VCaP (cell line): Measurements from ENCODE around the gene TFCP2L1.

Source experiments
- H3K27ac ChIP-seq: fragments of 450-650 bp; 2 replicates; pipeline ENCODE4 v1.5.1; 2017
- TF ChIP-seq, protein P1 (sequence below): fragments of 450-650 bp; conservative IDR thresholded peaks from 2 replicates; pipeline ENCODE4 v1.5.1; 2017; ENCODE audit warnings: mild to moderate bottlenecking, moderate library complexity

Gene TFCP2L1

DNA sequence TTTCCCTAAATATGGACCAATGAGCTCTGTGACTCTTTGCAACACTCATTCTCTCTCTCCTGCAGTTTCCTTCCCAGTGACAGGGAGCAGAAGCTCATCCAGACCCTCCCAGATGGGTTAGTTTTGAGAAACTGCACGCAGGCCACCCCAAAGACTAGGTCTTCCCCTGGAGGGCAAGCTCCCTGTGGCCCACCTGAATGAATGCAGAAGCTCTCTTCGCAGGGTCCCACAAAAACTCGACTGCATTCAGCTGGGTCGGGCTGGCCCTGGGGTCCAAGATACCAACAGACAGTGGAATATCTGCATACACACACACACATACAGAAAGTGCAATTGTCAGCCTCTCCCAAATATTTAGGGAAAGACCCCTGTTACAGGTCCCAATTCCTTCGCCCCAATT, 37.0 kb downstream of the TFCP2L1 start:
- no peak overlapping the region for H3K27ac ChIP-seq
- TF ChIP-seq, protein P1, sequence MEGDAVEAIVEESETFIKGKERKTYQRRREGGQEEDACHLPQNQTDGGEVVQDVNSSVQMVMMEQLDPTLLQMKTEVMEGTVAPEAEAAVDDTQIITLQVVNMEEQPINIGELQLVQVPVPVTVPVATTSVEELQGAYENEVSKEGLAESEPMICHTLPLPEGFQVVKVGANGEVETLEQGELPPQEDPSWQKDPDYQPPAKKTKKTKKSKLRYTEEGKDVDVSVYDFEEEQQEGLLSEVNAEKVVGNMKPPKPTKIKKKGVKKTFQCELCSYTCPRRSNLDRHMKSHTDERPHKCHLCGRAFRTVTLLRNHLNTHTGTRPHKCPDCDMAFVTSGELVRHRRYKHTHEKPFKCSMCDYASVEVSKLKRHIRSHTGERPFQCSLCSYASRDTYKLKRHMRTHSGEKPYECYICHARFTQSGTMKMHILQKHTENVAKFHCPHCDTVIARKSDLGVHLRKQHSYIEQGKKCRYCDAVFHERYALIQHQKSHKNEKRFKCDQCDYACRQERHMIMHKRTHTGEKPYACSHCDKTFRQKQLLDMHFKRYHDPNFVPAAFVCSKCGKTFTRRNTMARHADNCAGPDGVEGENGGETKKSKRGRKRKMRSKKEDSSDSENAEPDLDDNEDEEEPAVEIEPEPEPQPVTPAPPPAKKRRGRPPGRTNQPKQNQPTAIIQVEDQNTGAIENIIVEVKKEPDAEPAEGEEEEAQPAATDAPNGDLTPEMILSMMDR: no peak

DNA sequence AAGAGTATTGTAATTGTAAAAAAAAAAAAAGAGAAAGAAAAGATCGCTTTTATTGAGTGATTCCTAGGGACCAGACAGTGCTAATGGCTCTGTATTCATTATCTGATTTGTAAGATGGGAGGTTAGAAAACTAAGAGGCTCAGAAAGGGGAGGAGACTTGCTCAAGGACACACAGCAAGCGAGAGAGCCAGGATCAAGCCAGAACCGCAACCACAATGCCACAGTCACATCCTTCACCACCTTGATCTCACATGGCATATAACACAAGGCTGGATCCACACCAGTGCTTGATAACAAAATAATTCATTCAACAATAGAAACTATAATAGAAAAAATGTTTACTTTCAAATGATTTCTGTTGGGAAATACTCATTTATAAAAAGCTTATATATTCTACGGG, 37.5 kb downstream of the TFCP2L1 start:
- H3K27ac ChIP-seq: no peak overlapping the region
- TF ChIP-seq, protein P1: no peak

DNA sequence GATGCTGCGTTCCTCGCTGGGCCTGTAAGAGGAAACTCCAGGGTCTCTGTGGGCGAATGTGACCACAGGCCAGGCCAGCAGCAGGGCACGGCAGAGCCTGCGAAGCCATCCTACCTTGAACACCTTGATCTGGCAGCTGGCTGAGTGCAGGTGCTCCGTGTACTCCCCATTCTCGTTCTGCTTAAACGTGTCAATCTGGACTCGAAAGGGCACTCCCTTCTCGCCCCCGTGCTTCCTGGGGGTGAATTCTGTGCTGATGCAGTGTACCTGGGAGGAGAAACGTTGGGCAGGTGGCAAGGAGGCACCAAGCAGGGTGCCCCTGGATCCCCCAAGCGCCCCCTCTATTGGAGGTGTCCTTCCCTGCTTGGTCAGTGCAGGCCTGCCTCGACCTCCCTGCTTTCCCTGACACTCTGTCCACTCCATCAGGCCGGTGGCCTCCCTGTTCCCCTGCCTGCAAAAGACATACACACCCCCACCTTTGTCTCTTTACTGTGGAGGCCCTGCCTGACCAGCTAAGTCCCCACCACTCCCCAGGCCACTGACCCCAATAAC, 38.2 kb downstream of the TFCP2L1 start:
- TF ChIP-seq, protein P1: no peak

DNA sequence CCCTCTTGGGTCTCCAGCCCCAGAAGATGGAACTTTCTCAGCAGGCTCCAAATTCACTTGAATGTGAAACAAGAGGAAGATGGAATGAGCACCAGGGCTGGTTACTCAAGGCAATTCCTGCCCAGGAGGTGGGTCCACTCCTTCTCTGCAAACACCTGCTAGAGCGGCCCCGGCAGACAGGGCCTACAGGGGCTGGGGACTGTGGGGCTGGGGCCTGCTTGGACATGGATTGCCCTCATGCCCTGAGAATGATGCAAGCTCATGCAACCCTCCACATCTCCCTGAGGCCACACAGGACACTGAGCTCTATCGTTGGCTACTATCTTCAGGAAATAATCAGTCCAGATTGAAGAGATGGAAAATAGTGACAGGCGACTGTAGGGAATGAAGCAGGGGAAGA, 39.1 kb downstream of the TFCP2L1 start:
- TF ChIP-seq, protein P1: no peak

More for the DNA sequence above, 38.2 kb downstream of the TFCP2L1 start:
- H3K27ac ChIP-seq: no peak overlapping the region

DNA sequence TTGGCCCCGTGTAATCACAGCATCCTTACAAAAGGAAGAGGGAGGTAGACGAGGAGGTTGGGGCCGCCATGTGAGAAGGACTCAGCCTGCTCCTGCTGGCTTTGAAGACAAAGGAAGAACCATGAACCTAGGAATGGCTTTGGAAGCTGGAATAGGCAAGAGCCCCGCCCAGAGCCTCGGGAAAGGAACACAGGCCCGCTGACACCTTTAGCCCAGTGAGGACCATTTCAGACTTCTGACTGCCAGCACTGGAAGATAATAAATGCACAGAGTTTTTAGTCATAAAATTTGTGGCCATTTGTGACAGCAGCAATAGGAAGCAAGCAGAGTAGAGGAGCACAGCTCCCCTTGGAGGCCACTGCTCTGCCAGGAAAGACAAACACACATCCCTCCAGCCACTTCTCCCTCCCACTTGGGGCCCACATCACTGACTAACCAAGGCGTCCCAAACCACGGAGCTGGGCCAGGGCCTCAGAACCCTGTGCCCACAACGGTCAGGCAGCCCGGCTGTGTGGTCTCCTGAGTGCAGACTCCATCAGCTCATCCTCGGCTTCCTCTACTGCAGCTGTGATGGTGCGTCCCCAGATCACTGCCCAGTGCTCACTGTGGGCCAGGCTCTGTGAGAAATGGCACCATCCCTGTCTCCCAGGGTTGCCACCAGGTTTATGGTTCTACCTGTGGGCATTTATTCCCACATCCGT, 39.7 kb downstream of the TFCP2L1 start:
- H3K27ac ChIP-seq: no peak overlapping the region
- TF ChIP-seq, protein P1: no peak

More for the DNA sequence above, 39.1 kb downstream of the TFCP2L1 start:
- no peak overlapping the region for H3K27ac ChIP-seq

DNA sequence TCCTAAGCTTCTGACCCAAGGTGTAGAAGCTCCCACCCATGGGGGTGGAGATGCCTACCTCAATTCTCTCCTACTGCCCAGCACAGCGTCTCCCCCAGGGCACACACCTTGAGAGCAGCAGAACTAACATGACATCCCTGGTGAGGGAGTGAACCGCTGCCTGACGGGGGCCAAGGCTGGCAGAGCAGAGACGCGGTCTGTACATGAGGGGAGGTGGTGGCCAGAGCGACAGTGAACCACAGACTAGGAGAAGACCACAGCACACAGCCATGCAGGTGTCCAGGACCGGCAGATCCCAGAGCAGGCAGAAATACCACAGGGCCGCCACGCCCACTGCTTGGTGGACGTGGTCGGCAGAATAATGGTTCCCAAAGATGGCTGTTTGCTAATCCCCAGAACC, 40.4 kb downstream of the TFCP2L1 start:
- TF ChIP-seq, protein P1: no peak
- H3K27ac ChIP-seq: no peak overlapping the region

DNA sequence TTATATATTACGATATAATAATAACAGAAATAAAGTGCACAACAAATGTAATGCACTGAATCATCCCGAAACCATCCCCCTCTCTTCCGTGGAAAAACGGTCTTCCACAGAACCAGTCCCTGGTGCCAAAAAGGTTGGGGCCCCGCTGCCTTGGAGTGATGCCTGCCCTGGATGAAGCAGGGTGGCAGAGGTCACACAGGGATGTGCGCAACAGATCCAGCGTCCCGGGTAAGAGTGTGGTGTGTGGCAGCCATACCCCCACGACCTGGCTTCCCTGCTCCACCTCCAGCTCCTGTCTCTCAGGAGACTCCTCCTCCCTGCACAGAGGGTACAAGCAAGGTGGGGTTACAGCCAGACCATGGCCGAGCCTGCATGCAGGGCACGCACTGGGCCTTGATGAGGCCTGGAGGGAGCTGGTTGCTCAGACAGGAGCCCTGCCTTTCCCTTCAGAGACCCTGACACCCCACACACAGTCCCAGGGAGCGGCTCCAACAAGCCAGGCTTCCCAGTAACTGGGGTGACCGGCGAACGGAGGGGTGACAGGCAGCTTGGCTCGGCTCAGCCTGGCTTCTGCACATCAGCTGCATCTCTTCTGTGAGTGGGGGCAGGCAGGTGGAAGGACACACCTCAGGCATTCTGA, 41.1 kb downstream of the TFCP2L1 start:
- TF ChIP-seq, protein P1: no peak
- H3K27ac ChIP-seq: no peak overlapping the region
